HepG2 (cell line): ENCODE data around the gene CRHBP. TPM values are rescaled to one million over a fixed set of nuclear protein-coding genes. Genes with fewer than 3 reads are reported as not detected.

ENCODE experiments used
- ELK4 ChIP-seq: sonication (generic); formaldehyde crosslinking; IDR thresholded peaks from 2 replicates; pipeline ENCODE4 v1.9.0; 2021; ENCODE audit warnings: missing genetic modification reagents, borderline replicate concordance
- LBX2 ChIP-seq: sonication (generic); formaldehyde crosslinking; IDR thresholded peaks from 2 replicates; pipeline ENCODE4 v1.5.0; 2020; ENCODE audit warnings: missing genetic modification reagents, mild to moderate bottlenecking, borderline replicate concordance
- MIER3 ChIP-seq: IDR thresholded peaks from 2 replicates; pipeline ENCODE4 v1.6.1; 2016; ENCODE audit warnings: missing compliant biosample characterization, borderline replicate concordance
- PAWR ChIP-seq: sonication (generic); formaldehyde crosslinking; IDR thresholded peaks from 2 replicates; pipeline ENCODE4 v1.4.0; 2020; ENCODE audit warnings: missing genetic modification reagents, mild to moderate bottlenecking, borderline replicate concordance
- PHF8 ChIP-seq: sonication (generic); formaldehyde crosslinking; IDR thresholded peaks from 2 replicates; pipeline ENCODE4 v1.5.0; 2020; ENCODE audit warnings: missing genetic modification reagents
- RERE ChIP-seq: IDR thresholded peaks from 2 replicates; pipeline ENCODE4 v1.6.1; 2016; ENCODE audit warnings: low read depth, missing genetic modification reagents, missing compliant biosample characterization
- SMC3 ChIP-seq: IDR thresholded peaks from 2 replicates; pipeline ENCODE4 v1.6.1; 2011; ENCODE audit warnings: low read length, improper control_type of control experiment
- ZBED4 ChIP-seq: sonication (generic); formaldehyde crosslinking; IDR thresholded peaks from 2 replicates; pipeline ENCODE4 v1.4.0; 2020; ENCODE audit warnings: missing genetic modification reagents, borderline replicate concordance
- ZMAT3 ChIP-seq: sonication (generic); formaldehyde crosslinking; conservative IDR thresholded peaks from 2 replicates; pipeline ENCODE4 v1.7.0; 2021; ENCODE audit warnings: missing genetic modification reagents
- ZNF777 ChIP-seq: sonication (generic); formaldehyde crosslinking; IDR thresholded peaks from 2 replicates; pipeline ENCODE4 v1.4.0; 2020; ENCODE audit warnings: missing genetic modification reagents
- polyA plus RNA-seq, 8 experiments: library from polyadenylated mRNA; depleted of rRNA in 3 of 8; stranded (reverse) in 7 of 8; unstranded in 1 of 8; fragments of >200 nt; fragmentation: Illumina TruSeq in 4 of 8; extraction: Trizol in 4 of 8; gene quantifications; 2 replicates each; pipeline versions ENCODE4 v1.2.1 to v1.2.3, GENCODE V29; 2011 to 2016; ENCODE audit warnings: low read depth in 4 of 8, missing spikeins in 1 of 8, mixed read lengths in 1 of 8; ENCODE audit not compliant: insufficient read depth in 1 of 8
- total RNA-seq, 5 experiments: library from RNA; depleted of rRNA; stranded (reverse); fragments of >200 nt; fragmentation: Illumina TruSeq; extraction: Trizol; gene quantifications; 2 replicates each; pipeline ENCODE4 v1.2.3, GENCODE V29; 2016; ENCODE audit warnings: low read depth in 1 of 5

The CRHBP gene
- total and polyA plus RNA-seq, 2 of the 13 experiments (the other 11 are each of a cell fraction or from before 2014, with no cell fraction given): not detected

GRCh38 chr5:77012601-77013000 is 59.8 kb downstream of the CRHBP start (continued):
- no peak for TF ChIP-seq ZBED4
- no peak for TF ChIP-seq PAWR (CRISPR knock-in tag)
- TF ChIP-seq SMC3: no peak
- TF ChIP-seq ZNF777 (CRISPR knock-in tag): no peak
- no peak for TF ChIP-seq ELK4 (CRISPR knock-in tag)
- no peak for TF ChIP-seq ZMAT3 (CRISPR knock-in tag)
- no peak for TF ChIP-seq LBX2
- TF ChIP-seq MIER3 (CRISPR knock-in tag): no peak
- TF ChIP-seq RERE (CRISPR knock-in tag): no peak
- TF ChIP-seq PHF8 (CRISPR knock-in tag): no peak
